GM23248 (cell line): ENCODE results near the gene ATP1A3.

Source experiments
- EZH2 ChIP-seq: fragments of 200-600 bp; sonication (generic); IDR thresholded peaks from 2 replicates; pipeline ENCODE4 v1.6.1; 2018; ENCODE audit warnings: antibody characterized with exemption, mild to moderate bottlenecking; ENCODE audit not compliant: insufficient read depth, poor library complexity, severe bottlenecking
- EZH2phosphoT487 ChIP-seq: fragments of 200-600 bp; sonication (generic); IDR thresholded peaks from 2 replicates; pipeline ENCODE4 v1.6.1; 2018; ENCODE audit warnings: antibody characterized with exemption, moderate library complexity, mild to moderate bottlenecking, low read depth; ENCODE audit not compliant: insufficient read depth

DNA sequence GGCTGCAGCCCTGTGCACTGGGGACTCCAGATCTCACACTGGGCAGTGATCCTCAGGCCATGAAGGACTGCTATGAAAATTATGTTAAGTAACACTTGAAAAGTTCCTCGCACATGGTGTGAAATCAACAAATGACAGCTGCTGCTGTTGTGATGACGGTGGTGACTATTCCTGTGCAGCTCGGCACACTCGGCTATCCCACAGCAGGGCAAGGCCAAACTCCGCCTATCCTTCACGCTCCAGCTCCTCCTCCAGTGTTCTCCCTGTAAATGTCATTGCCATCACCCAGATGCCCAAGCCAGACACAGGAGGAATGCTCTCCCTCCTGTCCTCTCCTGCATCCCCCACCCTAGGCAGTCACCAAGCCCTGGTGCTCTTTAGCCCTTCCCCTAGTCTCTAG, 44.6 kb upstream of the ATP1A3 start:
- TF ChIP-seq EZH2phosphoT487 = no peak
- no peak for TF ChIP-seq EZH2
